GM12878 (cell line): ENCODE data around the gene KIFC1. TPM values are rescaled to one million over a fixed set of nuclear protein-coding genes. Genes with fewer than 3 reads are reported as not detected.

ENCODE experiments used
- ATAC-seq: fragments of 200-7000 bp; cut with Tn5 transposase; 3 replicates; pipeline ENCODE4 v1.9.1; 2020; ENCODE audit warnings: mild to moderate bottlenecking, moderate library complexity
- BruUV-seq: library from RNA; stranded (reverse); fragments of 400-500 nt; replicated peaks from 2 replicates; lab custom pipeline; 2021; lab: Mats Ljungman, UMichigan
- CTCF ChIA-PET: fragments of 300-600 bp; sonication (Branson Sonifier 250); formaldehyde crosslinking; extraction: SDS; loops from one replicate; lab custom pipeline; 2021; ENCODE audit warnings: inconsistent platforms; lab: Yijun Ruan, JAX
- POLR2A ChIA-PET: fragments of 350-600 bp; formaldehyde crosslinking; extraction: SDS; loops from one replicate; lab custom pipeline; 2021; ENCODE audit warnings: inconsistent platforms; lab: Charles Lee
- RAD21 ChIA-PET: fragments of 300-600 bp; sonication (Branson Sonifier 250); formaldehyde crosslinking; loops from one replicate; lab custom pipeline; 2023; ENCODE audit warnings: antibody characterized with exemption; ENCODE audit not compliant: unreplicated experiment; lab: Charles Lee
- SMC1A ChIA-PET: fragments of 300-600 bp; sonication (Branson Sonifier 250); formaldehyde crosslinking; loops from one replicate; lab custom pipeline; 2023; ENCODE audit not compliant: unreplicated experiment, uncharacterized antibody; lab: Charles Lee
- DNase-seq: peaks from one replicate; pipeline ENCODE4 v3.0.0-alpha.2; 2011; ENCODE audit warnings: low read depth, low spot score
- FAIRE-seq: peaks from 3 replicates; lab custom pipeline; 2011; peaks lifted over from hg19 to GRCh38; lab: Jason Lieb, UNC
- H2AFZ ChIP-seq: 2 replicates; pipeline ENCODE4 v1.6.0; 2011; ENCODE audit warnings: low read depth, low read length, control low read depth; ENCODE audit not compliant: control insufficient read depth
- H3K27ac ChIP-seq: 2 replicates; pipeline ENCODE4 v1.5.1; 2011; ENCODE audit warnings: control low read depth; ENCODE audit not compliant: control insufficient read depth, insufficient read depth
- H3K27me3 ChIP-seq, 2 experiments: replicated peaks in 1 of 2; 2 replicates each; pipeline versions ENCODE4 v1.6.0 to v1.6.1; 2011; ENCODE audit warnings: low read length in 1 of 2; ENCODE audit not compliant: control insufficient read depth in 2 of 2, insufficient read depth in 2 of 2
- H3K36me3 ChIP-seq, 2 experiments: 2 replicates each; pipeline ENCODE4 v1.5.1; 2011; ENCODE audit warnings: low read length in 1 of 2; ENCODE audit not compliant: control insufficient read depth in 2 of 2, insufficient read depth in 2 of 2
- H3K4me1 ChIP-seq: 2 replicates; pipeline ENCODE4 v1.6.1; 2011; ENCODE audit warnings: mild to moderate bottlenecking, low read length, moderate library complexity, mixed read lengths; ENCODE audit not compliant: control insufficient read depth, insufficient read depth
- H3K4me2 ChIP-seq: 2 replicates; pipeline ENCODE4 v1.6.0; 2011; ENCODE audit warnings: control low read depth; ENCODE audit not compliant: control insufficient read depth, insufficient read depth
- H3K4me3 ChIP-seq: fragments of 200-600 bp; sonication (generic); 2 replicates; pipeline ENCODE4 v1.5.1; 2016
- H3K79me2 ChIP-seq: 2 replicates; pipeline ENCODE4 v1.6.0; 2011; ENCODE audit warnings: low read length; ENCODE audit not compliant: control insufficient read depth, insufficient read depth
- H3K9ac ChIP-seq: 2 replicates; pipeline ENCODE4 v1.8.0; 2011; ENCODE audit warnings: low read length, control low read depth, mixed read lengths; ENCODE audit not compliant: control insufficient read depth, insufficient read depth
- H3K9me3 ChIP-seq: replicated peaks from 3 replicates; pipeline ENCODE4 v1.5.1; 2011; ENCODE audit warnings: mild to moderate bottlenecking, low read length; ENCODE audit not compliant: control insufficient read depth, insufficient read depth
- H4K20me1 ChIP-seq: 2 replicates; pipeline ENCODE4 v1.6.0; 2011; ENCODE audit not compliant: control insufficient read depth, insufficient read depth
- CBX5 ChIP-seq: sonication (generic); IDR thresholded peaks from 2 replicates; pipeline ENCODE4 v1.6.1; 2016; ENCODE audit warnings: low read depth, moderate library complexity, mild to moderate bottlenecking, inconsistent platforms
- EGR1 ChIP-seq, 2 experiments: IDR thresholded peaks; 1 replicate in 1 of 2; 2 replicates in 1 of 2; pipeline ENCODE4 v1.6.1; 2011 to 2012; ENCODE audit warnings: low read depth in 2 of 2, low read length in 2 of 2, borderline replicate concordance in 1 of 2, mild to moderate bottlenecking in 1 of 2, moderate library complexity in 1 of 2
- HCFC1 ChIP-seq: fragments of 150-350 bp; IDR thresholded peaks from 2 replicates; pipeline ENCODE4 v1.6.1; 2014; ENCODE audit warnings: low read length
- IKZF2 ChIP-seq, 2 experiments: fragments of 450-650 bp; IDR thresholded peaks; 2 replicates each; pipeline ENCODE4 v1.6.1; 2017; ENCODE audit warnings: mild to moderate bottlenecking in 2 of 2, moderate library complexity in 2 of 2
- NR2C2 ChIP-seq: IDR thresholded peaks from 2 replicates; pipeline ENCODE4 v1.6.1; 2011; ENCODE audit warnings: borderline replicate concordance, low read depth; ENCODE audit not compliant: control insufficient read depth, insufficient read length
- PBX3 ChIP-seq: IDR thresholded peaks from 2 replicates; pipeline ENCODE4 v1.6.1; 2011; ENCODE audit warnings: mild to moderate bottlenecking, low read depth, low read length, moderate library complexity; ENCODE audit not compliant: insufficient replicate concordance
- RELB ChIP-seq: fragments of 450-650 bp; IDR thresholded peaks from 2 replicates; pipeline ENCODE4 v1.6.1; 2017; ENCODE audit warnings: low read depth, mild to moderate bottlenecking, moderate library complexity
- SMC3 ChIP-seq: IDR thresholded peaks from 2 replicates; pipeline ENCODE4 v1.6.1; 2011; ENCODE audit warnings: low read length, improper control_type of control experiment, borderline replicate concordance
- ZBED1 ChIP-seq: IDR thresholded peaks from 2 replicates; pipeline ENCODE4 v1.6.1; 2016; ENCODE audit warnings: borderline replicate concordance
- ZNF592 ChIP-seq: fragments of 450-650 bp; IDR thresholded peaks from 2 replicates; pipeline ENCODE4 v1.6.1; 2017; ENCODE audit warnings: mild to moderate bottlenecking, moderate library complexity
- ZSCAN29 ChIP-seq: fragments of 450-650 bp; IDR thresholded peaks from 2 replicates; pipeline ENCODE4 v1.6.1; 2017; ENCODE audit warnings: mild to moderate bottlenecking, moderate library complexity
- ZZZ3 ChIP-seq: IDR thresholded peaks from 2 replicates; pipeline ENCODE4 v1.6.1; 2011; ENCODE audit warnings: low read depth; ENCODE audit not compliant: control insufficient read depth, insufficient read length
- WGBS: methylation state at CpG from one replicate; pipeline ENCODE4 v1.1.6; 2016; ENCODE audit warnings: low lambda C conversion rate; ENCODE audit not compliant: insufficient replicate concordance, insufficient coverage; ENCODE audit errors: missing lambda C conversion rate; 5-methylcytosine and 5-hydroxymethylcytosine counted together
- in situ Hi-C: fragments of 300-500 bp; cut with MboI; formaldehyde crosslinking; loops from 9 replicates; pipeline ENCODE4 v1.14.3; 2018; ENCODE audit warnings: mixed read lengths
- intact Hi-C: fragments of 100-400 bp; cut with micrococcal nuclease; formaldehyde crosslinking; loops from one replicate; pipeline ENCODE4 v1.14.2; 2022; ENCODE audit not compliant: unreplicated experiment
- polyA plus RNA-seq, 11 experiments: library from polyadenylated mRNA; depleted of rRNA in 4 of 11; unstranded in 6 of 11; stranded (reverse) in 5 of 11; fragments of >200 nt; fragmentation: Nextera tagmentation in 4 of 11; fragmentation: Illumina TruSeq in 1 of 11; extraction: Ambion mirVana in 4 of 11; extraction: Trizol in 1 of 11; gene quantifications; 1 replicate in 1 of 11; 2 replicates in 10 of 11; pipeline versions ENCODE4 v1.2.1 to v1.2.3, GENCODE V29; 2011 to 2016; ENCODE audit warnings: inconsistent platforms in 2 of 11, missing spikeins in 2 of 11, low read depth in 1 of 11
- total RNA-seq, 4 experiments: library from RNA; depleted of rRNA in 3 of 4; stranded (reverse); fragments of >200 nt in 3 of 4; fragmentation: Illumina TruSeq in 1 of 4; extraction: Trizol in 1 of 4; gene quantifications; 2 replicates each; pipeline versions ENCODE4 v1.2.1 to v1.2.3, GENCODE V29; 2013 to 2021

Gene KIFC1
- total and polyA plus RNA-seq, 10 of the 15 experiments (the other 5 are each of a cell fraction or from before 2014, with no cell fraction given) = 1.8 to 87.4 (median 54.4) TPM

- ChIA-PET POLR2A (interaction anchor here (0.7 to 1.2 kb wide), 3 partner anchors 17 to 1308 kb away, joined by 3 to 8 read pairs (median 4); no protein-coding TSS in a partner anchor), CTCF (no interaction called here), RAD21 (interaction anchor here (0.7 to 2.4 kb wide), 3 partner anchors 31 to 62 kb away, joined by 3 to 7 read pairs (median 3); partner anchors contain the start of gene ZBTB9), SMC1A (interaction anchor here (1.6 kb wide), 1 partner anchor 116 kb away, joined by 3 read pairs; the partner anchor contains the start of gene B3GALT4)
- Histone ChIP-seq H3K36me3 (peaks cover 2 to 3% of the 10 kb centered on the region in 2 experiments), H3K27ac (peak overlapping the region; percentile 91), H2AFZ (peak overlapping the region; percentile 31), H3K27me3 (no peaks in the 10 kb centered on the region), H3K4me2 (peak overlapping the region; percentile 97), H3K9ac (peak overlapping the region; percentile 94), H3K4me3 (peak overlapping the region; percentile 74), H3K4me1 (peaks cover 6% of the 10 kb centered on the region), H3K9me3 (no peaks in the 10 kb centered on the region), H4K20me1 (no peaks in the 10 kb centered on the region), H3K79me2 (peaks cover 58% of the 10 kb centered on the region)
- in situ Hi-C loops = no loop called here
- intact Hi-C loops = loop anchor here (5.0 kb wide), 1 partner anchor 116 kb away; the partner anchor contains the start of gene B3GALT4
- DNase-seq (no peak), FAIRE-seq (no peak), ATAC-seq (no peak)
- TF ChIP-seq ZZZ3 = no peak
- TF ChIP-seq ZSCAN29 = no peak
- TF ChIP-seq PBX3 = no peak
- TF ChIP-seq NR2C2 = no peak
- no peak for TF ChIP-seq CBX5
- no peak for TF ChIP-seq ZNF592
- TF ChIP-seq SMC3 = no peak
- TF ChIP-seq ZBED1 = no peak
- TF ChIP-seq IKZF2 (IDR thresholded peaks at IDR 0.05) = no peak
- no peak for TF ChIP-seq EGR1 (IDR thresholded peaks at IDR 0.05; ENCODE audit: borderline replicate concordance in 1 of 2, low read depth in 2 of 2, low read length in 2 of 2)
- TF ChIP-seq RELB = no peak
- no peak for TF ChIP-seq HCFC1
- 0% methylated on average over 3 of the region's 3 CpGs for WGBS
- BruUV-seq = no TSS peak
These were observed 1.4 kb downstream of the KIFC1 start for GRCh38 chr6:33392979-33393378.
